ENCODE data around the gene MEIOSIN.

- TF ChIP-seq, protein P1, sequence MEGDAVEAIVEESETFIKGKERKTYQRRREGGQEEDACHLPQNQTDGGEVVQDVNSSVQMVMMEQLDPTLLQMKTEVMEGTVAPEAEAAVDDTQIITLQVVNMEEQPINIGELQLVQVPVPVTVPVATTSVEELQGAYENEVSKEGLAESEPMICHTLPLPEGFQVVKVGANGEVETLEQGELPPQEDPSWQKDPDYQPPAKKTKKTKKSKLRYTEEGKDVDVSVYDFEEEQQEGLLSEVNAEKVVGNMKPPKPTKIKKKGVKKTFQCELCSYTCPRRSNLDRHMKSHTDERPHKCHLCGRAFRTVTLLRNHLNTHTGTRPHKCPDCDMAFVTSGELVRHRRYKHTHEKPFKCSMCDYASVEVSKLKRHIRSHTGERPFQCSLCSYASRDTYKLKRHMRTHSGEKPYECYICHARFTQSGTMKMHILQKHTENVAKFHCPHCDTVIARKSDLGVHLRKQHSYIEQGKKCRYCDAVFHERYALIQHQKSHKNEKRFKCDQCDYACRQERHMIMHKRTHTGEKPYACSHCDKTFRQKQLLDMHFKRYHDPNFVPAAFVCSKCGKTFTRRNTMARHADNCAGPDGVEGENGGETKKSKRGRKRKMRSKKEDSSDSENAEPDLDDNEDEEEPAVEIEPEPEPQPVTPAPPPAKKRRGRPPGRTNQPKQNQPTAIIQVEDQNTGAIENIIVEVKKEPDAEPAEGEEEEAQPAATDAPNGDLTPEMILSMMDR (conservative IDR thresholded peaks at IDR 0.05): no peak
- TF ChIP-seq EZH2 (IDR thresholded peaks at IDR 0.05; ENCODE audit: low read depth): no peak
These were observed 3.4 kb upstream of the MEIOSIN start for GRCh38 chr19:45729800-45730290.

Measured in PC-9 (cell line).